OCI-LY7 (cell line): Measurements from ENCODE around the gene OAF. TPM values are rescaled to one million over a fixed set of nuclear protein-coding genes. Genes with fewer than 3 reads are reported as not detected.
A peak's percentile ranks its signal among the peaks of the same experiment; 100 is the strongest.

Experiments
- BruUV-seq: library from RNA; stranded (reverse); fragments of 400-500 nt; replicated peaks from 2 replicates; lab custom pipeline; 2021; lab: Mats Ljungman, UMichigan
- CTCF ChIA-PET: fragments of 300-600 bp; sonication (Branson Sonifier 250); formaldehyde crosslinking; loops from one replicate; lab custom pipeline; 2022; ENCODE audit warnings: antibody characterized with exemption; ENCODE audit not compliant: unreplicated experiment; lab: Charles Lee
- POLR2A ChIA-PET: fragments of 300-600 bp; sonication (Branson Sonifier 250); formaldehyde crosslinking; loops from one replicate; lab custom pipeline; 2022; ENCODE audit warnings: antibody characterized with exemption; lab: Charles Lee
- DNase-seq: peaks from one replicate; pipeline ENCODE4 v3.0.0-alpha.2; 2015; ENCODE audit warnings: low spot score
- H2AFZ ChIP-seq: fragments of 200-600 bp; sonication (generic), shearing (Covaris generic); 2 replicates; pipeline ENCODE4 v1.6.1; 2014; ENCODE audit warnings: mild to moderate bottlenecking, antibody characterized with exemption, low read length, moderate library complexity
- H3K27ac ChIP-seq: fragments of 200-600 bp; sonication (generic); 2 replicates; pipeline ENCODE4 v1.5.1; 2014; ENCODE audit warnings: mixed run types, low read depth, mild to moderate bottlenecking, moderate library complexity, low read length, inconsistent platforms; ENCODE audit not compliant: poor library complexity, severe bottlenecking
- H3K36me3 ChIP-seq: fragments of 200-600 bp; sonication (generic); 2 replicates; pipeline ENCODE4 v1.6.1; 2014; ENCODE audit warnings: mild to moderate bottlenecking, antibody characterized with exemption, low read length, moderate library complexity, mixed read lengths; ENCODE audit not compliant: insufficient read depth
- H3K4me1 ChIP-seq: fragments of 200-600 bp; sonication (generic); 2 replicates; pipeline ENCODE4 v1.5.1; 2014; ENCODE audit warnings: mild to moderate bottlenecking, low read length; ENCODE audit not compliant: insufficient read depth, poor library complexity, severe bottlenecking
- H3K4me2 ChIP-seq: fragments of 200-600 bp; sonication (generic); 2 replicates; pipeline ENCODE4 v1.6.1; 2014; ENCODE audit warnings: mild to moderate bottlenecking, low read length
- H3K4me3 ChIP-seq: fragments of 200-600 bp; sonication (generic); 2 replicates; pipeline ENCODE4 v1.5.1; 2014; ENCODE audit warnings: mild to moderate bottlenecking, low read depth, low read length; ENCODE audit not compliant: poor library complexity, severe bottlenecking
- H3K79me2 ChIP-seq: fragments of 200-600 bp; sonication (generic); 2 replicates; pipeline ENCODE4 v1.6.1; 2016; ENCODE audit warnings: low read depth, mild to moderate bottlenecking, low read length, moderate library complexity, mixed read lengths; ENCODE audit not compliant: insufficient read depth
- H3K9me2 ChIP-seq: fragments of 200-600 bp; sonication (generic); 2 replicates; pipeline ENCODE4 v1.6.1; 2016; ENCODE audit warnings: mild to moderate bottlenecking, low read length, mixed read lengths; ENCODE audit not compliant: insufficient read depth
- H3K9me3 ChIP-seq: fragments of 200-600 bp; sonication (generic); 2 replicates; pipeline ENCODE4 v1.6.1; 2014; ENCODE audit warnings: mild to moderate bottlenecking, mixed run types, low read length, mixed read lengths
- H4K20me1 ChIP-seq: fragments of 200-600 bp; sonication (generic); 2 replicates; pipeline ENCODE4 v1.6.1; 2014; ENCODE audit warnings: mild to moderate bottlenecking, antibody characterized with exemption, low read length, moderate library complexity, mixed read lengths; ENCODE audit not compliant: insufficient read depth
- CTCF ChIP-seq: fragments of 200-600 bp; sonication (generic); conservative IDR thresholded peaks from 2 replicates; pipeline ENCODE4 v1.5.1; 2014; ENCODE audit warnings: mild to moderate bottlenecking, antibody characterized with exemption, low read length, moderate library complexity, mixed read lengths
- EZH2phosphoT487 ChIP-seq: fragments of 200-600 bp; sonication (generic); IDR thresholded peaks from 2 replicates; pipeline ENCODE4 v1.6.1; 2018; ENCODE audit warnings: low read depth, borderline replicate concordance, mild to moderate bottlenecking, mixed run types, antibody characterized with exemption, low read length, moderate library complexity, mixed read lengths
- intact Hi-C: fragments of 100-400 bp; cut with micrococcal nuclease; formaldehyde crosslinking; loops from one replicate; pipeline ENCODE4 v1.10.0; 2022; ENCODE audit not compliant: unreplicated experiment
- total RNA-seq, 2 experiments: library from RNA; depleted of rRNA in 1 of 2; stranded (reverse); fragments of >200 nt in 1 of 2; shearing (Covaris generic) in 1 of 2; gene quantifications; 2 replicates each; pipeline ENCODE4 v1.2.3, GENCODE V29; 2014 to 2022

OAF gene
- total RNA-seq, 2 experiments from 2014 or later: 3.4 to 3.8 TPM

- Histone ChIP-seq H3K36me3 (no peaks in the 10 kb centered on the region), H3K9me2 (no peaks in the 10 kb centered on the region), H4K20me1 (no peaks in the 10 kb centered on the region), H2AFZ (no peak overlapping the region), H3K27ac (no peak overlapping the region), H3K4me2 (no peak overlapping the region), H3K79me2 (no peaks in the 10 kb centered on the region), H3K9me3 (no peaks in the 10 kb centered on the region), H3K4me1 (no peaks in the 10 kb centered on the region), H3K4me3 (no peak overlapping the region)
- intact Hi-C loops: loop anchor here (1.0 kb wide), 2 partner anchors 58 to 131 kb away; no protein-coding TSS in a partner anchor
- no TSS peak for BruUV-seq
- TF ChIP-seq EZH2phosphoT487 (no peak), CTCF (peak; percentile 76)
- DNase-seq: peak; percentile 56
- CTCF ChIA-PET: no interaction called here
- POLR2A ChIA-PET: no interaction called here
These were observed 38.5 kb upstream of the OAF start for GRCh38 chr11:120172054-120172911.

DNA sequence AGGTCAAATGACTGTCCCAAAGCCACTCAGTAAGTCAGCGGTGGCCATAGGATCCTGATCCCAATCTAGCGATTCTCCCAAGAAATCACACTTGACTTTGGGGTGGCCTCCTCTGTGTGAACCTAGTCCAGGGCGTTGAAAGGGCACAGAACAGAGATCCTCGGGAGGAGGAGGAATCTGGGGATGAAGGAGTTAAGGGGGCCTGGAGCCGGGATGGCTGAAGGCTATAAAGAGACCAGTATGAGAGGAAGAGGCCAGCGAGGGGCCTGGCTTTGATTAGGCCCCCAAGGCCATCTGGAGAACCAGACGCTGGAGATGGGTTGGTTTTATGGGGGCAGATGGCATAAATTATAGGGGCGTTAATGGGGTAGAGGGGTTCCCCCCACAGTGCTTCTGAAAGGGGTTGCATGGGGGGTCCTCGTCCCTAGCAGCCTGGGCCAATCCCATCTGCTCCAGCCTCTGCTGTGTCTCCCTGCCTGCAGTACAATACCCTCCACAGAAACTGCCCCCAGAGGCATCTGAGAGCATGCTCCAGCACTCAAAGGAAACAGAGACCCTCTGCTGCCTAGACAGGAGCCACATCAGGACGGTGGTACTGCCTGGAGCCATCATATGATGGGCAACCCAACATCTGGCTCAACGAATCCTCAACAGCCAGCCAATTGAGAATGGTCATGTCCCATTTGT, 37.7 kb upstream of the OAF start:
- intact Hi-C loops: no loop called here
- Histone ChIP-seq H3K9me3 (no peaks in the 10 kb centered on the region), H2AFZ (no peak overlapping the region), H3K4me1 (no peaks in the 10 kb centered on the region), H3K4me3 (no peak overlapping the region), H4K20me1 (no peaks in the 10 kb centered on the region), H3K79me2 (no peaks in the 10 kb centered on the region), H3K27ac (no peak overlapping the region), H3K9me2 (no peaks in the 10 kb centered on the region), H3K4me2 (no peak overlapping the region), H3K36me3 (no peaks in the 10 kb centered on the region)
- ChIA-PET POLR2A (no interaction called here), CTCF (no interaction called here)
- TF ChIP-seq EZH2phosphoT487: no peak
- TF ChIP-seq CTCF: no peak
- no peak for DNase-seq
- BruUV-seq: no TSS peak

DNA sequence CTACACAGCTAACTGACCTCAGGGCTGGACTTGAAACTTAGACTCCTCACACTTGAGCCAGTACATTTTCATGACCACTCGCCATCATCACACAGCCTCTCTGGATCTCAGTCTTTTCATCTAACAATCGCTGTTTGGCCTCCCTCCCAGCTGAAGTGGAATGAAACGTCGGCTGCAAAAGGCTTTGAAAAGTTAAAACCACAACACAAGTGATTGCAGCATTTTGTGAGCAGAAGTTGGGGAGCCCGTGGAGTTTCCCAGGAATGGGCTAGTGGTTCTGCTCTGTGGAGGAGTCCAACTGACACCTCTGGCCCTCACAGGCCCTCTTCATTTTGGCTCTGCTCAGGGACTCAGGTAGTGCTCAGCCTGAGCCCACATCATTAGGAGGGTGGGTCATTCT, 37.0 kb upstream of the OAF start:
- intact Hi-C loops: no loop called here
- POLR2A ChIA-PET: no interaction called here
- Histone ChIP-seq H3K4me3 (no peak overlapping the region), H3K79me2 (no peaks in the 10 kb centered on the region), H3K36me3 (no peaks in the 10 kb centered on the region), H3K4me1 (no peaks in the 10 kb centered on the region), H3K4me2 (no peak overlapping the region), H3K9me2 (no peaks in the 10 kb centered on the region), H4K20me1 (no peaks in the 10 kb centered on the region), H2AFZ (no peak overlapping the region), H3K9me3 (no peaks in the 10 kb centered on the region), H3K27ac (no peak overlapping the region)
- BruUV-seq: no TSS peak
- CTCF ChIA-PET: no interaction called here
- TF ChIP-seq EZH2phosphoT487 (no peak), CTCF (no peak)
- DNase-seq: no peak
